Measurements from ENCODE around the gene COL24A1. TPM values are rescaled to one million over a fixed set of nuclear protein-coding genes. Genes with fewer than 3 reads are reported as not detected.

The COL24A1 gene
- total RNA-seq, 1 experiment from 2014 or later: 0.07 TPM

DNA sequence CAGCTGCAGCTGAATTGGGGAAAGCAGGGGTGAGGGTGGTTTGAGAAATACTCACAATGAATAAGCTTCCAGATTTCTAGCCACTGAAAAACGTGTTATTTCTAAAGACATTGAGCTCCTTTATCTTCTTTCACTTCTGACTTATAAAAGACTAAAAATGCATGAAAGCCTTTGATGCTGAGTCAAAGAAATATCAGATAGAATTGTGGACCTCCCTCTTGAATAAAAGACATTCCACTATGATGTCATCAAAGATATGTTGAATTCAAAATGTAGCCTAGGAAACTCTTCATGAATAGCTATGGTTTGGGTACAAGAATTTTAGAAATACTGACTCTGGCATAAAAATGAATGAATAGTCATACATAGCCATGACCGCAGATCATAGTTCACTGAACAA is 44.7 kb upstream of the COL24A1 start:
- Histone ChIP-seq H3K27me3 (ENCODE audit: low read length) (peaks cover 62% of the 10 kb centered on the region), H2AFZ (ENCODE audit: low read length) (no peak overlapping the region), H3K79me2 (ENCODE audit: low read length) (no peaks in the 10 kb centered on the region), H4K20me1 (ENCODE audit: low read length) (no peaks in the 10 kb centered on the region), H3K4me2 (ENCODE audit: low read length) (no peak overlapping the region), H3F3A (ENCODE audit: low read length, unreplicated experiment) (no peaks in the 10 kb centered on the region), H3K9ac (ENCODE audit: low read length) (no peak overlapping the region), H3K9me3 (ENCODE audit: low read length) (no peaks in the 10 kb centered on the region), H3K36me3 (ENCODE audit: low read depth, low read length) (no peaks in the 10 kb centered on the region), H3K4me3 (ENCODE audit: low read length) (no peak overlapping the region), H3K27ac (ENCODE audit: low read length) (no peak overlapping the region), H3K4me1 (ENCODE audit: insufficient read depth, low read length) (no peaks in the 10 kb centered on the region), H3K9me2 (replicated peaks; ENCODE audit: low read length) (no peaks in the 10 kb centered on the region)
- DNase-seq (no peak), ATAC-seq (no peak)
- ChIA-PET POLR2A (ENCODE audit: unreplicated experiment) (no interaction called here), CTCF (no interaction called here)
- intact Hi-C loops (cut with micrococcal nuclease): no loop called here
- TF ChIP-seq, protein P1, sequence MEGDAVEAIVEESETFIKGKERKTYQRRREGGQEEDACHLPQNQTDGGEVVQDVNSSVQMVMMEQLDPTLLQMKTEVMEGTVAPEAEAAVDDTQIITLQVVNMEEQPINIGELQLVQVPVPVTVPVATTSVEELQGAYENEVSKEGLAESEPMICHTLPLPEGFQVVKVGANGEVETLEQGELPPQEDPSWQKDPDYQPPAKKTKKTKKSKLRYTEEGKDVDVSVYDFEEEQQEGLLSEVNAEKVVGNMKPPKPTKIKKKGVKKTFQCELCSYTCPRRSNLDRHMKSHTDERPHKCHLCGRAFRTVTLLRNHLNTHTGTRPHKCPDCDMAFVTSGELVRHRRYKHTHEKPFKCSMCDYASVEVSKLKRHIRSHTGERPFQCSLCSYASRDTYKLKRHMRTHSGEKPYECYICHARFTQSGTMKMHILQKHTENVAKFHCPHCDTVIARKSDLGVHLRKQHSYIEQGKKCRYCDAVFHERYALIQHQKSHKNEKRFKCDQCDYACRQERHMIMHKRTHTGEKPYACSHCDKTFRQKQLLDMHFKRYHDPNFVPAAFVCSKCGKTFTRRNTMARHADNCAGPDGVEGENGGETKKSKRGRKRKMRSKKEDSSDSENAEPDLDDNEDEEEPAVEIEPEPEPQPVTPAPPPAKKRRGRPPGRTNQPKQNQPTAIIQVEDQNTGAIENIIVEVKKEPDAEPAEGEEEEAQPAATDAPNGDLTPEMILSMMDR (conservative IDR thresholded peaks at IDR 0.05; ENCODE audit: low read depth, low read length): no peak
- TF ChIP-seq EZH2phosphoT487 (IDR thresholded peaks at IDR 0.05; ENCODE audit: borderline replicate concordance, low read length) (no peak), EZH2 (IDR thresholded peaks at IDR 0.05; ENCODE audit: low read length, unreplicated experiment) (no peak)
- BruUV-seq (replicated peaks): no TSS peak

DNA sequence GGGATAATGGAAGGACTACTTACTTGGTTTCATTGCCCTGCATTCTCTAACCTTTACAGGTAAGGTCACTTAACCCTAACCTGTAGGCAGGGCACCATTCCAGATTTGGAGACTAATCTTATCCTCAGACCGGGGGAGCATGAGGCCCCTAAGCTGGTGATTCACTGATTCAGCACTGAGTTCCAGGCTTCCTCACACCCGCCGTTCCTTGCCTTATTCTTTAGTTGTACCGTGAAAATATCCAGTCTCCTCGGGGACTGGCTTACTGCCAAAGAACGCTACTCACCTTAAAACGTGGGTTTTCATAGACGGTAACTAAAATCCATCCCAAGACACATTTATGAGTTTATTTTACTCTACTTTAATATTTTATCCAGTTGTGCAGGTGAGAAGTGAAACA is 44.3 kb upstream of the COL24A1 start:
- H3K27ac ChIP-seq (ENCODE audit: low read length): no peak overlapping the region
- DNase-seq (no peak), ATAC-seq (no peak)
- no TSS peak for BruUV-seq (replicated peaks)
- H3F3A ChIP-seq (ENCODE audit: low read length, unreplicated experiment): no peaks in the 10 kb centered on the region
- intact Hi-C loops (cut with micrococcal nuclease): no loop called here
- H3K79me2 ChIP-seq (ENCODE audit: low read length): no peaks in the 10 kb centered on the region
- H4K20me1 ChIP-seq (ENCODE audit: low read length): no peaks in the 10 kb centered on the region
- H3K9me3 ChIP-seq (ENCODE audit: low read length): no peaks in the 10 kb centered on the region
- no peaks in the 10 kb centered on the region for H3K36me3 ChIP-seq (ENCODE audit: low read depth, low read length)
- H3K4me3 ChIP-seq (ENCODE audit: low read length): no peak overlapping the region
- H3K27me3 ChIP-seq (ENCODE audit: low read length): peaks cover 65% of the 10 kb centered on the region
- no peak overlapping the region for H3K4me2 ChIP-seq (ENCODE audit: low read length)
- CTCF ChIA-PET: interaction anchor here (0.7 kb wide), 1 partner anchor 47 kb away, joined by 9 read pairs; no protein-coding TSS in a partner anchor
- TF ChIP-seq EZH2 (IDR thresholded peaks at IDR 0.05; ENCODE audit: low read length, unreplicated experiment) (no peak), EZH2phosphoT487 (IDR thresholded peaks at IDR 0.05; ENCODE audit: borderline replicate concordance, low read length) (no peak)
- no peak overlapping the region for H2AFZ ChIP-seq (ENCODE audit: low read length)
- no peak overlapping the region for H3K9ac ChIP-seq (ENCODE audit: low read length)
- no peaks in the 10 kb centered on the region for H3K4me1 ChIP-seq (ENCODE audit: insufficient read depth, low read length)
- POLR2A ChIA-PET (ENCODE audit: unreplicated experiment): no interaction called here
- no peaks in the 10 kb centered on the region for H3K9me2 ChIP-seq (replicated peaks; ENCODE audit: low read length)

DNA sequence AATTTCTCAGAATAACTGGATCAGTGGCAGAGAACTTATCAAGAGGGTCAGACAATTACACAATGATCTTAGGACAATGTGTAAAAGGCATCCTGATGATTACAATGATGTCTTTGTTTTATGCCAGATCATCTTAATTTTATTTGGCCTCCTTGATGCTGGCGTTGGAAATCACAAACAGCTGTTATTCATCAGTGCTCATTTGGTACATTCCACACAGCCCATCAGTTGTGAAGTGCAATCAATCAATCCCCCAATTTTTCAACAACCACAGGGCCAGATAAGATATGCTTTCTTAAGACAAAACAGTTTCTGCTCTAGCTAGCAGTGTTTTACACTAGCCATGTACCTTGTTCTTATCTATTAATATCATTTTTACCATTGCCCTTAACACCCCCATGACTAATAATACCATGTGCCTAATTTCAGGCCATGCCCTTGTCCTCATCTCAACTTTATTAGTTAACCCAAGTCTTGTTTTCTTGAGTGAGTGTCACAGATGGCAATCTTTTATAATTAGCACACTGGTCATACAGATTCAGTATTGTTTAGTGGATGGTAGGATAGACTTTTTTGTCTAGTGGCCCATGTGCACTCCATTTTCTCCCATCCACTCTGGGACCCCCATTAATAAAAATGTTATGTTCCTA is 40.8 kb upstream of the COL24A1 start:
- ChIA-PET POLR2A (ENCODE audit: unreplicated experiment) (interaction anchor here (0.6 kb wide), 1 partner anchor 31 kb away, joined by 3 read pairs; no protein-coding TSS in a partner anchor), CTCF (interaction anchor here (1.1 kb wide), 1 partner anchor 112 kb away, joined by 7 read pairs; no protein-coding TSS in a partner anchor)
- BruUV-seq (replicated peaks): no TSS peak
- peaks cover 57% of the 10 kb centered on the region; the same call in 1 of the 2 replicates for H3K27me3 ChIP-seq (ENCODE audit: low read length)
- no peaks in the 10 kb centered on the region for H3F3A ChIP-seq (ENCODE audit: low read length, unreplicated experiment)
- H3K27ac ChIP-seq (ENCODE audit: low read length): no peak overlapping the region
- no peaks in the 10 kb centered on the region for H3K9me2 ChIP-seq (replicated peaks; ENCODE audit: low read length)
- ATAC-seq (no peak), DNase-seq (no peak)
- H3K4me2 ChIP-seq (ENCODE audit: low read length): no peak overlapping the region
- no peak overlapping the region for H3K4me3 ChIP-seq (ENCODE audit: low read length)
- no peak for TF ChIP-seq EZH2phosphoT487 (IDR thresholded peaks at IDR 0.05; ENCODE audit: borderline replicate concordance, low read length)
- no peak for TF ChIP-seq EZH2 (IDR thresholded peaks at IDR 0.05; ENCODE audit: low read length, unreplicated experiment)
- TF ChIP-seq, protein P1 (conservative IDR thresholded peaks at IDR 0.05; ENCODE audit: low read depth, low read length): no peak
- no peak overlapping the region for H3K9ac ChIP-seq (ENCODE audit: low read length)
- no peaks in the 10 kb centered on the region for H3K79me2 ChIP-seq (ENCODE audit: low read length)
- H3K36me3 ChIP-seq (ENCODE audit: low read depth, low read length): no peaks in the 10 kb centered on the region
- intact Hi-C loops (cut with micrococcal nuclease): no loop called here
- H2AFZ ChIP-seq (ENCODE audit: low read length): no peak overlapping the region
- H4K20me1 ChIP-seq (ENCODE audit: low read length): no peaks in the 10 kb centered on the region
- no peaks in the 10 kb centered on the region for H3K4me1 ChIP-seq (ENCODE audit: insufficient read depth, low read length)
- H3K9me3 ChIP-seq (ENCODE audit: low read length): no peaks in the 10 kb centered on the region
